GM18526 (cell line): ENCODE measurements around the gene MRGPRX4.

Experiments
- POLR2A ChIP-seq: IDR thresholded peaks from 3 replicates; pipeline ENCODE4 v1.6.1; 2011; ENCODE audit not compliant: insufficient read length; ENCODE audit errors: extremely low read depth

Gene MRGPRX4

DNA sequence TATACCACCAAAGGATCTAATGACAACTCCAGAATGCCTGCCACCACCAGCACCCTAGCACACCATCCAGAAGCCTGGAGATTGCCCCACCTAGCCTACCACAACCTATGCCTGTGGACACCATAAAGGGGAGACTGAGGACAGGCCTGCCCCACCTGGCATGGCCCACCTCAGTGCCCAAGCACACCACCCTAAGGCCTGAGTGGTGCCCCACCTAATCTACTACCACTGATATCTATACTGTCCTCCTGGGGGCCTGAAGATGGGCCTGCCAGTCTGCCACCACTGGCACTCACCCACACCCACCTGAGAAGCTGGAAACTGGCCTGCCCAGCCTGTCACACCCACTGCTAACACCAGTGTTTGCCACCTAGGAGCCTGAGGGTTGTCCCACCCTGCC lies 32.1 kb downstream of the MRGPRX4 start:
- no peak for TF ChIP-seq POLR2A

DNA sequence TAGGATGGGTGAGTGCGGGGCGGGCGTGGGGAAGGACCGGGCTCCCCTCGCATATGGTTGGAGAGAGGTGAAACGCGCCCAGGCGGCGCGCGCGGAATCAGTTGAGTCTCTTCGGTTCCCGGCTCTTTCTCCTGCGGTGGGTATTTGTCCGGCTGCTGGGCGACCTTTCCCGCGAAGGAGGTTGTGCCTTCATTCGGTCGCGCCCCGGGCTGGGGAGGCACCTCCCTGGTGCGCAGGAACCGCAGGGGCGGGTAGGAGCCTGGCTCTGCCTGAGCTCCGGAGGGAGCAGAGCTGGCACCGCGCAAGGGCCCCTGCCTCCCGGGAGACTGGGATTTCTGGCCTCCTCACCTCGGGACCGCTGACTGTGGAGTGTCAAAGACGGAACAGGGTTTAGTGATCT lies 36.4 kb downstream of the MRGPRX4 start:
- no peak for TF ChIP-seq POLR2A

DNA sequence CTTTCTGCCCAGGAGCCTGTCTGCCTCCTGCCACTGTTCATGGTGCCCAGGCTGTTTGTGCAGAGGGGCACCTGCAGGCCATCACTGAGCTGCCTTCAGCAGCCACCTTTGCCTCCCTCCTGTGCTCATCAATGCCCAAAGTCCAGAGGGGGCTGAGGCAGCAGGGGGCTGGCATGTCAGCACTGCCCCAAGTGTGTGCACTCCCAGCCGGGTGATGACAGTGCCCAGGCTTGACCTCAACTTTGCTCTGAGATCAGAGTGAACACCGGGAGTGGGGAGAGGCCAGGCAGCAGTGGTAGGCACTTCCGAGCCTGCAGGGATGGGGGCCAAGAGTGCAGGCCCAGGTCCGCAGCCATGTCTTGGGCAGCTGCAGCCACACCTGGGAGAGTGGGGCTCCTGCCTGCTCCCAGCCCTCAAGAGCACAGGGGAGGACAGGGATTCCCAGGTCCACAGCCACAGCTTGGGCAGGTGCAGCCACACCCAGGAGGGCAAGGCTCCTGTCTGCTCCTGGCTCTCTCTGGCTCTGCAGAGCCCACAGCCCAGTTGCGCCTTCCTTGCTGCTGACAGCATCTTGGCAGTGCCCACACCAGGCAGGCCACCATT lies 48.7 kb downstream of the MRGPRX4 start:
- no peak for TF ChIP-seq POLR2A

DNA sequence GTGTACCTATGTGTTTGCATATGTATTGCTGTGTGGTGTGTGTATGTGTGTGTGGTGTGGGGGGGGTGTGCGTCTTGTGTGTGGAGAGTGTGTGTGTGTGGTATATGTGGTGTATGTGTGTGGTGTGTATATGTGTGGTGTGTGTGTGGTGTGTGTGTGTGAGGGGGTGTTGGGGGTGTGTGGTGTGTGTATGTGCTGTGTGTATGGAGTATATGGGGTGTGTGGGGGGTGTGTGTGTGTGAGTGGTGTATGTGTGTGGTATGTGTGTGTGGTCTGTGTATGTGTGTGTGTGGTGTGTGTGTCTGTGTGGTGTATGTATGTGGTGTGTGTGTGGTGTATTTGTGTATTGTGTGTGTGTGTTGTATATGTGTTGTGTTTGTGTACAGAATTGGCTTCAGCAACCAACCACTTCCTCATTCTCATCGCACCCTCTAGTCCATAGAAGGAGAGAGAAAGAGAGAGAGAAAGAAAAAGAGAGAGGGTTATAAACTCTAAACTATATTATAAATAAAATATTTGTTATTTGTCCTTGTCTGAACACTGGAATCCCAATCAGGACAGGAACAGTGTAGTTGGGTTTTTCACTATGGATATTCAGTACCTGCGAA lies 50.3 kb downstream of the MRGPRX4 start:
- TF ChIP-seq POLR2A, result no peak
